ENCODE results near the gene CXCR1. TPM values are rescaled to one million over a fixed set of nuclear protein-coding genes. Genes with fewer than 3 reads are reported as not detected.

Gene CXCR1
- total RNA-seq, 1 donor = under 0.01 TPM

Other genes starting within 250 kb of the CXCR1 start
- 39.0 TPM for gene TNS1, start 164.0 kb downstream of the CXCR1 start, total RNA-seq
- 1.1 TPM for gene RUFY4, start 97.7 kb downstream of the CXCR1 start, total RNA-seq
- gene CXCR2, start 40.9 kb downstream of the CXCR1 start, total RNA-seq = under 0.01 TPM
- 259 TPM for gene ARPC2, start 50.2 kb upstream of the CXCR1 start, total RNA-seq
- 0.54 TPM for gene GPBAR1, start 94.1 kb upstream of the CXCR1 start, total RNA-seq
- gene AAMP, start 103.2 kb upstream of the CXCR1 start, total RNA-seq = 121 TPM
- 53.3 TPM for gene PNKD, start 103.6 kb upstream of the CXCR1 start, total RNA-seq
- gene TMBIM1, start 125.5 kb upstream of the CXCR1 start, total RNA-seq = 167 TPM
- gene CATIP, start 189.9 kb upstream of the CXCR1 start, total RNA-seq = 0.27 TPM
- 3.8 TPM for gene SLC11A1, start 215.3 kb upstream of the CXCR1 start, total RNA-seq
- gene CTDSP1, start 232.9 kb upstream of the CXCR1 start, total RNA-seq = 152 TPM

Data from hematopoietic multipotent progenitor cell (in vitro differentiated cells).